ENCODE results near the gene FRMD3.

DNA sequence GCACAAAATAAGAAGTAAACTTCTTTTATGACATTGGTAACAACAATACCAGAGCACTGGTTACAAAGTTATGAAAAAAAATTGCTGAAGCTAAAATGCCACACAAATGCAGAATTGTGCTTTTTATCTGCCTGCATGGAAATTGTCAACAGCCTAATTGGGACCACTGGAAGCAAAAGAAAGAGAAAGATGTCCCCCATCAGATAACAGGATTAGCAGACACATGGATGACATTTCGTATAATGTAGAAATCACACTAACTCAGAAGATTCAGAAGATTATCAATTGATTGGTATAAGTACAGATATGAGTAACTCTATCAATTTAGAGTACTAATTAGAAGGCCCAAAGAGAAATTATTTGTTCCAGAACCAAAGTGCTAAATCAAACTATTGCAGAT, 19.1 kb upstream of the FRMD3 start:
- TF ChIP-seq, protein P1, sequence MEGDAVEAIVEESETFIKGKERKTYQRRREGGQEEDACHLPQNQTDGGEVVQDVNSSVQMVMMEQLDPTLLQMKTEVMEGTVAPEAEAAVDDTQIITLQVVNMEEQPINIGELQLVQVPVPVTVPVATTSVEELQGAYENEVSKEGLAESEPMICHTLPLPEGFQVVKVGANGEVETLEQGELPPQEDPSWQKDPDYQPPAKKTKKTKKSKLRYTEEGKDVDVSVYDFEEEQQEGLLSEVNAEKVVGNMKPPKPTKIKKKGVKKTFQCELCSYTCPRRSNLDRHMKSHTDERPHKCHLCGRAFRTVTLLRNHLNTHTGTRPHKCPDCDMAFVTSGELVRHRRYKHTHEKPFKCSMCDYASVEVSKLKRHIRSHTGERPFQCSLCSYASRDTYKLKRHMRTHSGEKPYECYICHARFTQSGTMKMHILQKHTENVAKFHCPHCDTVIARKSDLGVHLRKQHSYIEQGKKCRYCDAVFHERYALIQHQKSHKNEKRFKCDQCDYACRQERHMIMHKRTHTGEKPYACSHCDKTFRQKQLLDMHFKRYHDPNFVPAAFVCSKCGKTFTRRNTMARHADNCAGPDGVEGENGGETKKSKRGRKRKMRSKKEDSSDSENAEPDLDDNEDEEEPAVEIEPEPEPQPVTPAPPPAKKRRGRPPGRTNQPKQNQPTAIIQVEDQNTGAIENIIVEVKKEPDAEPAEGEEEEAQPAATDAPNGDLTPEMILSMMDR (IDR thresholded peaks at IDR 0.05): no peak
- TF ChIP-seq EP300 (IDR thresholded peaks at IDR 0.05) (no peak), POLR2AphosphoS5 (IDR thresholded peaks at IDR 0.05) (no peak)
